Transverse colon (tissue), 4 donors: ENCODE results near the gene PLEKHJ1.
A peak's percentile ranks its signal among the peaks of the same experiment; 100 is the strongest.

Experiments used
- POLR2A ChIP-seq: fragments of 450-650 bp; IDR thresholded peaks from one replicate; pipeline ENCODE4 v1.6.1; 2016; ENCODE audit warnings: antibody characterized with exemption, mild to moderate bottlenecking, moderate library complexity
- POLR2AphosphoS5 ChIP-seq, 3 donors: sonication (generic); formaldehyde crosslinking; IDR thresholded peaks; one replicate each; pipeline ENCODE4 v1.6.1; 2016; ENCODE audit warnings: antibody characterized with exemption in 3 of 3
- TF ChIP-seq, protein P1 (sequence below), 5 experiments: fragments of 200-600 bp in 3 of 5; fragments of 450-650 bp in 2 of 5; sonication (generic) in 3 of 5; IDR thresholded peaks; 1 replicate in 2 of 5; 2 replicates in 3 of 5; pipeline ENCODE4 v1.5.1; 2016 to 2017; ENCODE audit warnings: antibody characterized with exemption in 5 of 5, inconsistent platforms in 3 of 5, mild to moderate bottlenecking in 2 of 5, moderate library complexity in 1 of 5

DNA sequence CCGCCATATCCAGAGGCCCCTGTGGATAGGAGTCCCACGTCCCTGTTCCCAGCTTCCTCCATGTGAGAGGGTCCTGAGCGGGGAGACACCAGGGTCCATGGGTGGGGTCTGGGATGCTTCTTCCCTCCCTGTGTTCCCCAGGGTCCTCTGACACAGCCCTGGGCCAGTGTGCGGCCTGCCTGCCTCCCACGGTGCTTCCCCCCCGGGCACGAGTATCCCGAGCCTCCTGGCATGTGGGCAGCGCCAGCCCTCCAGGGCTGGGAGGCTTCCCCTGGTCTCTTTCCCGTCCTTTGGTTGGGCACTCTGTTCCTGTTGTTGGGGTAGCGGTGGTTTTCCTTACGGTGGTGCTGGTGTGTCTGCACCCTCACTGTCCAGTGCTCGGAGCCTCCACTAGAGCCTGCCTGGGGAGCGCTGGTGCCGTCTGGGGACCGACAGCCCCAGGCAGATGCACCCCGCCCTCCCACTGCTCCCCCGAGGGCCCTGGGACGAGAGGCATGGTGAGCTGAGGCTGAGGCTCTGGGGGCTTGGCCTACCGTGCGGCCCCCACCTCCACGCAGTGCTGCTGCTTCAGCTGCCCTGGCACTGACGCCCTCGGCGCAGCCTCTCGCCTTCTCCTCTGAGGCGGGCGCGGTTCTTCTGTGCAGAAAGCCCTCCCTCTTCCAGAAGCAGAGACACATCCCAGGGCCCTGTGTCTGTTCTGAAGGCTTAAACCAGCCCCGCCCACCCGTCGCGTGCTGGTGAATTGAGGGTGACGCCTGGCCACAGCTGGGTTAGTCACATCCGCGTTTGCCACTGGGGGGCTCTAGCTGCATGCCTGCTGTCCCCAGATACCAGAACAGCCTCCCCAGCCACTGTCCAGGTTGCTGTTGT is 27.9 kb downstream of the PLEKHJ1 start:
- TF ChIP-seq, protein P1, sequence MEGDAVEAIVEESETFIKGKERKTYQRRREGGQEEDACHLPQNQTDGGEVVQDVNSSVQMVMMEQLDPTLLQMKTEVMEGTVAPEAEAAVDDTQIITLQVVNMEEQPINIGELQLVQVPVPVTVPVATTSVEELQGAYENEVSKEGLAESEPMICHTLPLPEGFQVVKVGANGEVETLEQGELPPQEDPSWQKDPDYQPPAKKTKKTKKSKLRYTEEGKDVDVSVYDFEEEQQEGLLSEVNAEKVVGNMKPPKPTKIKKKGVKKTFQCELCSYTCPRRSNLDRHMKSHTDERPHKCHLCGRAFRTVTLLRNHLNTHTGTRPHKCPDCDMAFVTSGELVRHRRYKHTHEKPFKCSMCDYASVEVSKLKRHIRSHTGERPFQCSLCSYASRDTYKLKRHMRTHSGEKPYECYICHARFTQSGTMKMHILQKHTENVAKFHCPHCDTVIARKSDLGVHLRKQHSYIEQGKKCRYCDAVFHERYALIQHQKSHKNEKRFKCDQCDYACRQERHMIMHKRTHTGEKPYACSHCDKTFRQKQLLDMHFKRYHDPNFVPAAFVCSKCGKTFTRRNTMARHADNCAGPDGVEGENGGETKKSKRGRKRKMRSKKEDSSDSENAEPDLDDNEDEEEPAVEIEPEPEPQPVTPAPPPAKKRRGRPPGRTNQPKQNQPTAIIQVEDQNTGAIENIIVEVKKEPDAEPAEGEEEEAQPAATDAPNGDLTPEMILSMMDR (IDR thresholded peaks at IDR 0.05), result peak in 3 of 5 experiments; percentile 10 to 14 (median 11)
- TF ChIP-seq POLR2AphosphoS5 (IDR thresholded peaks at IDR 0.05) (no peak), POLR2A (no peak)
